HFF-Myc (cell line): ENCODE results near the gene GJD3.
A peak's percentile ranks its signal among the peaks of the same experiment; 100 is the strongest.
"Not testable (repeated sequence)": the region's sequence is repeated elsewhere in the genome, so short reads cannot be mapped to it uniquely, and the experiment has no call there.

Experiments used
- DNase-seq: peaks from one replicate; pipeline ENCODE4 v3.0.0-alpha.2; 2011; ENCODE audit warnings: low read depth; ENCODE audit errors: extremely low read depth
- H3K4me3 ChIP-seq: replicated peaks from 2 replicates; pipeline ENCODE4 v1.5.1; 2011; ENCODE audit warnings: low read depth, mild to moderate bottlenecking, control low read depth, low read length
- TF ChIP-seq, protein P1 (sequence below): IDR thresholded peaks from 2 replicates; pipeline ENCODE4 v1.5.1; 2012; ENCODE audit warnings: mild to moderate bottlenecking, low read depth, low read length, control low read depth; ENCODE audit errors: missing control alignments

The GJD3 gene, protein sequence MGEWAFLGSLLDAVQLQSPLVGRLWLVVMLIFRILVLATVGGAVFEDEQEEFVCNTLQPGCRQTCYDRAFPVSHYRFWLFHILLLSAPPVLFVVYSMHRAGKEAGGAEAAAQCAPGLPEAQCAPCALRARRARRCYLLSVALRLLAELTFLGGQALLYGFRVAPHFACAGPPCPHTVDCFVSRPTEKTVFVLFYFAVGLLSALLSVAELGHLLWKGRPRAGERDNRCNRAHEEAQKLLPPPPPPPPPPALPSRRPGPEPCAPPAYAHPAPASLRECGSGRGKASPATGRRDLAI

DNA sequence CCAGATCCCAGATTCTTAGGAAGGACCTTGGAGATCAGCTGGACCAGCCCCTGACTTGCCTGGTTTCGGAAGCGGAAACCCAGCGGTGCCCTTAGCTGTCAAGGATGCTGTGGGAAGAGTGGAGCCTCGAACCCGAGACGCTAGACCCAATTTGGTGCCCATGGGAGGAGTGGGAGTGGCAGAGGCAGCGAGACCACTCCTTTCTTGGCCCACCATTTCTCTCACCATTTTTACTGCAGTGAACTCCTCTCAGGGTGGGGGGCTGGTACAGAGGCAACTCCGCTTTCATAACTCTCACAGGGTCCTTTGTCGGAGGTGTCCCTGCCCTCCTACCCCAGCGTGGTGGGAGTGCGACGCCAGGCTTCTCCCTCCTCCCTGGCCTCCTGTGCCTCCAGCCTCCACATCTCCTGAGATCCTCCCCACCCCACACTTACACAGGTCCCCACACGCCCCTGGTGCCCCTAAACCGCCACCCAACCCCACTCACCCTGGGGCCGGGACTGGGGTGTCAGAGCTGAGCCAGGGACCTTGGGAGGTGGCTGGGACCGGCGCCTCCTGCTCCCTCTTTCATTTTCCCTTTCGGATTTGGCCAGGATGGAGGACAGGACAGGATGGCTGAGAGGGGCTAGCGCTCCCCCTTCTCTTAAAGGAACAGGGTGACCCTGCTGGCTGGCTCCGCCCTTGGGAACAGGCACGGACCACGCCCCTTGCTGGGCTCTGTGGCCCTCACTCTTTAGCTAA, at the start of gene GJD3:
Gene GJD3 (minus strand): TSS at position 617 of the 741 bp plus-strand sequence. CDS start 922 bp downstream, outside the sequence.
- no peak for DNase-seq
- H3K4me3 ChIP-seq: peak within 1 kb of the TSS; percentile 41
- TF ChIP-seq, protein P1, sequence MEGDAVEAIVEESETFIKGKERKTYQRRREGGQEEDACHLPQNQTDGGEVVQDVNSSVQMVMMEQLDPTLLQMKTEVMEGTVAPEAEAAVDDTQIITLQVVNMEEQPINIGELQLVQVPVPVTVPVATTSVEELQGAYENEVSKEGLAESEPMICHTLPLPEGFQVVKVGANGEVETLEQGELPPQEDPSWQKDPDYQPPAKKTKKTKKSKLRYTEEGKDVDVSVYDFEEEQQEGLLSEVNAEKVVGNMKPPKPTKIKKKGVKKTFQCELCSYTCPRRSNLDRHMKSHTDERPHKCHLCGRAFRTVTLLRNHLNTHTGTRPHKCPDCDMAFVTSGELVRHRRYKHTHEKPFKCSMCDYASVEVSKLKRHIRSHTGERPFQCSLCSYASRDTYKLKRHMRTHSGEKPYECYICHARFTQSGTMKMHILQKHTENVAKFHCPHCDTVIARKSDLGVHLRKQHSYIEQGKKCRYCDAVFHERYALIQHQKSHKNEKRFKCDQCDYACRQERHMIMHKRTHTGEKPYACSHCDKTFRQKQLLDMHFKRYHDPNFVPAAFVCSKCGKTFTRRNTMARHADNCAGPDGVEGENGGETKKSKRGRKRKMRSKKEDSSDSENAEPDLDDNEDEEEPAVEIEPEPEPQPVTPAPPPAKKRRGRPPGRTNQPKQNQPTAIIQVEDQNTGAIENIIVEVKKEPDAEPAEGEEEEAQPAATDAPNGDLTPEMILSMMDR: no peak

DNA sequence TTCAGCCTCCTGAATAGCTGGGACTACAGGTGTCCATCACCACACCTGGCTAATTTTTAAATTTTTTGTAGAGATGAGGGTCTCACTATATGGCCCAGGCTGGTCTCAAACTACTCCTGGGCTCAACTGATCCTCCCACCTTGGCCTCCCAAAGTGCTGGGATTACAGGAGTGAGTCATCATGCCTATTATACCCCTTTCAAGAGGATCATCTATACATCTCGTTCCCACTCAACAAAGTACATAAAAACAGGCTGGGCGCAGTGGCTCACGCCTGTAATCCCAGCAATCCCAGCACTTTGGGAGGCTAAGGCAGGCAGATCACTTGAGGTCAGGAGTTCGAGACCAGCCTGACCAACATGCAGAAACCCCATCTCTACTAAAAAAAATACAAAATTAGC, 49.8 kb upstream of the GJD3 start:
- not testable (repeated sequence) for H3K4me3 ChIP-seq, DNase-seq

DNA sequence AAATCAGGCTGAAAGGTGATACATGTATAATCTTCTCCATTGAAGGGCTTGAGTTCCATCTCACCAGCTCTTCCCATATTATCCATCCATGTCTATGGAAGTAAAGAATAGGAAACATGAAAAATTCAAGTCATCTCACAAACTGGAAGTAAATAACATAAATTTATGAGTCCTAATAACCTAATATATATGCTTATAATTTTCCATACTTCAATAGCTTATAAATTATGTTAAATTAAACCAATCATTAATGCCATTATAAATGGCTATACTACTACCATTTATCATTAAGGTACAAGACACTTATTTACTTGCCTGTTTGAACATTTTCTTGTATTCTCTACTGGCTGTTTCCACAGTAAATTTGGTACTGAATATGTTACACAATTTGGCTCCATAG, 48.3 kb upstream of the GJD3 start:
- DNase-seq: no peak
- TF ChIP-seq, protein P1: no peak
- no peak overlapping the region for H3K4me3 ChIP-seq

DNA sequence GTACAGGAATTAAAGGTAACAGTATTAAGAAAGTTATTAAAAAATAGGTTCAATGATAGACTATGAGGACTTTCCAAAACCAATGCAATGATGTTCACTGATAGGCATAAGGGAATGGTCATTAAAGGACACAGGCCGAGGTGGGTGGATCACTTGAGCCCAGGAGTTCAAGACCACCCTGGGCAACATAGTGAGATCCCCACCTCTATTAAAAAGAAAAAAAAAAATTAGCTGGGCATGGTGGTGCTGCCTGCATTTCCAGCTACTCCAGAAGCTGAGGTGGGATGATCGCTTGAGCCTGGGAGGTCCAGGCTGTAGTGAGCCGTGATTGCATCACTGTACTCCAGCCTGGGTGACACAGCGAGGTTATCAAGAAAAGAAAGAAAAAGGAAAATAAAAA, 47.3 kb upstream of the GJD3 start:
- TF ChIP-seq, protein P1: no peak
- no peak for DNase-seq
- no peak overlapping the region for H3K4me3 ChIP-seq

DNA sequence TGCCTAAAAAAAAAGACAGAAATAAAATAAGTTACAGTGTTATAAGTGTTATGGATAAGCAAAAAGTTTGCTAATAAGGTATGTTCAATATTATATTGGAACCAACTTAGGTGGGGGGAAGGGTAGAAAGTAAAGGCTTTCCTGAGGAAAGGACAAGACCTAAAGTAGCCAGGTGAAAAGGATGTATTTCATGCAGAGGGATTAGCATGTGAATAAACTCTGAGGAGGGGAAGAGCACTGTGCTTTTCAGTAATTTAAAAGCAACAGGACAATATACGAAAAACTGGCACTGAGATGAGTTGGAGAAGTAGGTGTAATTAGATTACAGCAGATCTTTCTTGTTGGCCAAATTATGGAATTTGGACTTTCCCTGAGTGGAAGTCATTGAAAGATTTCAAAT, 45.5 kb upstream of the GJD3 start:
- DNase-seq: no peak
- H3K4me3 ChIP-seq: no peak overlapping the region
- TF ChIP-seq, protein P1: no peak

DNA sequence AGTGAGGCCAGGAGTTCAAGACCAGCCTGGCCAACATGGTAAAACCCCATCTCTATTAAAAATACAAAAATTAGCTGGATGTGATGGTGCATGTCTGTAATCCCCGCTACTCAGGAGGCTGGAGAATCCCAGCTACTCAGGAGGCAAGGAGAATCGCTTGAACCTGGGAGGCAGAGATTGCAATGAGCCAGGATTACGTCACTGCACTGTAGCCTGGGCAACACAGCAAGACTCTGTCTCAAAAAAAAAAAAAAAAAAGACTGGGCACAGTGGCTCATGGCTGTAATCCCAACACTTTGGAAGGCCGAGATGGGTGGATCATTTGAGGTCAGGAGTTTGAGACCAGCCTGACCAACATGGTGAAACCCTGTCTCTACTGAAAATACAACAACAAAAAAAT, 45.0 kb upstream of the GJD3 start:
- not testable (repeated sequence) for DNase-seq, H3K4me3 ChIP-seq

DNA sequence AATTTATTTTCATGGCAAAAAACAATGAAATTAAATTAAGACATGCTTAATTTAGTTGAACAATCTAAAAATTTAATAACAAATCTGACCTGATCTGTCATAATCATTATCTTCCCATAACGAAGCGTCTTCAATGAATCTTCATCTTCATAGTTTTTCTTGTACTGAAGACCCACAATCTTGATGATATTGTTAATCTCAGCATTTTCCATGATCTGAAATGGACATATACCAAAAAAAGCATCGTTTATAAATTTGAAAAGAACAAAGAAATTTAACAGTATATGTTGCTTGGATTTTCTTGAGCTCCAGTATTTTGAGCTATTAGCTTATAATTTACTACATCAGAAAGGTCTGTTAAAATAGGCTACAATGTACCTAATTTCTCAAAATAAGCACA, 42.9 kb upstream of the GJD3 start:
- TF ChIP-seq, protein P1: no peak
- DNase-seq: no peak
- H3K4me3 ChIP-seq: no peak overlapping the region
